ENCODE data around the gene BGLAP. TPM values are rescaled to one million over a fixed set of nuclear protein-coding genes. Genes with fewer than 3 reads are reported as not detected.
A peak's percentile ranks its signal among the peaks of the same experiment; 100 is the strongest.

BGLAP gene
- total RNA-seq, 1 donor from 2014 or later: 0.66 TPM

- Histone ChIP-seq H3K79me2 (ENCODE audit: insufficient read depth, low read length) (peaks cover 23% of the 10 kb centered on the region), H3K4me2 (ENCODE audit: low read length) (no peak overlapping the region), H4K20me1 (ENCODE audit: insufficient read depth, low read length) (peaks cover 26% of the 10 kb centered on the region), H3K9me3 (ENCODE audit: insufficient read depth, low read depth, low read length) (no peaks in the 10 kb centered on the region), H3K4me1 (ENCODE audit: insufficient read depth, low read length) (peaks cover 18% of the 10 kb centered on the region), H3K27me3 (ENCODE audit: insufficient read depth, low read length) (no peaks in the 10 kb centered on the region), H3K9ac (ENCODE audit: low read length) (no peak overlapping the region), H2AFZ (ENCODE audit: low read depth, low read length) (no peak overlapping the region), H3K4me3 (ENCODE audit: insufficient read depth, low read depth, low read length) (no peak overlapping the region), H3K27ac (ENCODE audit: low read depth, low read length) (no peak overlapping the region), H3K36me3 (ENCODE audit: insufficient read depth, low read length) (peaks cover 5% of the 10 kb centered on the region)
- TF ChIP-seq EZH2 (IDR thresholded peaks at IDR 0.05; ENCODE audit: insufficient read depth, low read length) (no peak), CTCF (IDR thresholded peaks at IDR 0.05; ENCODE audit: insufficient read depth, low read depth, low read length) (no peak)
- peak overlapping the region; percentile 47 for H3K27ac Mint-ChIP-seq (ENCODE audit: unreplicated experiment)
- peaks cover 6% of the 10 kb centered on the region for H3K4me1 Mint-ChIP-seq (ENCODE audit: low read depth, unreplicated experiment)
- no peak overlapping the region for H3K4me3 Mint-ChIP-seq (ENCODE audit: unreplicated experiment)
- no peak for DNase-seq (ENCODE audit: low read depth)
- no peak for FAIRE-seq
- H3K36me3 Mint-ChIP-seq (ENCODE audit: low read depth, unreplicated experiment): peaks cover 6% of the 10 kb centered on the region
- no peaks in the 10 kb centered on the region for H3K27me3 Mint-ChIP-seq (ENCODE audit: low read depth, unreplicated experiment)
- H3K9me3 Mint-ChIP-seq (ENCODE audit: unreplicated experiment): no peaks in the 10 kb centered on the region
Observed at GRCh38 chr1:156220226-156220625, 21.8 kb upstream of the BGLAP start.

GRCh38 chr1:156221986-156222692 is 19.8 kb upstream of the BGLAP start:
- no peaks in the 10 kb centered on the region for H3K9me3 Mint-ChIP-seq (ENCODE audit: unreplicated experiment)
- no peak overlapping the region for H3K27ac Mint-ChIP-seq (ENCODE audit: unreplicated experiment)
- H3K36me3 Mint-ChIP-seq (ENCODE audit: low read depth, unreplicated experiment): peaks cover 6% of the 10 kb centered on the region
- H3K4me3 ChIP-seq (ENCODE audit: insufficient read depth, low read depth, low read length): no peak overlapping the region
- DNase-seq (ENCODE audit: low read depth) (no peak), FAIRE-seq (no peak)
- no peak overlapping the region for H3K4me3 Mint-ChIP-seq (ENCODE audit: unreplicated experiment)
- no peak overlapping the region for H2AFZ ChIP-seq (ENCODE audit: low read depth, low read length)
- no peaks in the 10 kb centered on the region for H3K9me3 ChIP-seq (ENCODE audit: insufficient read depth, low read depth, low read length)
- no peaks in the 10 kb centered on the region for H3K27me3 ChIP-seq (ENCODE audit: insufficient read depth, low read length)
- H3K27ac ChIP-seq (ENCODE audit: low read depth, low read length): no peak overlapping the region
- H3K4me2 ChIP-seq (ENCODE audit: low read length): peak overlapping the region; percentile 10
- H4K20me1 ChIP-seq (ENCODE audit: insufficient read depth, low read length): peaks cover 26% of the 10 kb centered on the region
- H3K9ac ChIP-seq (ENCODE audit: low read length): no peak overlapping the region
- peaks cover 15% of the 10 kb centered on the region for H3K79me2 ChIP-seq (ENCODE audit: insufficient read depth, low read length)
- H3K27me3 Mint-ChIP-seq (ENCODE audit: low read depth, unreplicated experiment): no peaks in the 10 kb centered on the region
- peaks cover 6% of the 10 kb centered on the region for H3K4me1 Mint-ChIP-seq (ENCODE audit: low read depth, unreplicated experiment)
- TF ChIP-seq CTCF (IDR thresholded peaks at IDR 0.05; ENCODE audit: insufficient read depth, low read depth, low read length) (no peak), EZH2 (IDR thresholded peaks at IDR 0.05; ENCODE audit: insufficient read depth, low read length) (no peak)
- H3K4me1 ChIP-seq (ENCODE audit: insufficient read depth, low read length): peaks cover 18% of the 10 kb centered on the region
- H3K36me3 ChIP-seq (ENCODE audit: insufficient read depth, low read length): peaks cover 5% of the 10 kb centered on the region

- DNase-seq (ENCODE audit: low read depth) (no peak), FAIRE-seq (no peak)
- Histone ChIP-seq H3K27me3 (ENCODE audit: insufficient read depth, low read length) (no peaks in the 10 kb centered on the region), H4K20me1 (ENCODE audit: insufficient read depth, low read length) (peaks cover 20% of the 10 kb centered on the region), H3K4me2 (ENCODE audit: low read length) (no peak overlapping the region), H3K79me2 (ENCODE audit: insufficient read depth, low read length) (peaks cover 6% of the 10 kb centered on the region), H3K4me1 (ENCODE audit: insufficient read depth, low read length) (peaks cover 10% of the 10 kb centered on the region), H3K4me3 (ENCODE audit: insufficient read depth, low read depth, low read length) (no peak overlapping the region), H3K9me3 (ENCODE audit: insufficient read depth, low read depth, low read length) (no peaks in the 10 kb centered on the region), H3K27ac (ENCODE audit: low read depth, low read length) (no peak overlapping the region), H3K36me3 (ENCODE audit: insufficient read depth, low read length) (peaks cover 9% of the 10 kb centered on the region), H2AFZ (ENCODE audit: low read depth, low read length) (no peak overlapping the region), H3K9ac (ENCODE audit: low read length) (no peak overlapping the region)
- Mint-ChIP-seq H3K4me3 (ENCODE audit: unreplicated experiment) (no peak overlapping the region), H3K27me3 (ENCODE audit: low read depth, unreplicated experiment) (no peaks in the 10 kb centered on the region), H3K27ac (ENCODE audit: unreplicated experiment) (no peak overlapping the region), H3K9me3 (ENCODE audit: unreplicated experiment) (no peaks in the 10 kb centered on the region), H3K4me1 (ENCODE audit: low read depth, unreplicated experiment) (peaks cover 6% of the 10 kb centered on the region), H3K36me3 (ENCODE audit: low read depth, unreplicated experiment) (peaks cover 7% of the 10 kb centered on the region)
- no peak for TF ChIP-seq EZH2 (IDR thresholded peaks at IDR 0.05; ENCODE audit: insufficient read depth, low read length)
- TF ChIP-seq CTCF (IDR thresholded peaks at IDR 0.05; ENCODE audit: insufficient read depth, low read depth, low read length): no peak
Observed at GRCh38 chr1:156225677-156226014, 16.3 kb upstream of the BGLAP start.
